ENCODE results near the gene ANKRD13B. TPM values are rescaled to one million over a fixed set of nuclear protein-coding genes. Genes with fewer than 3 reads are reported as not detected.

Gene ANKRD13B
- total RNA-seq, 1 donor from 2014 or later = 45.8 TPM

- intact Hi-C loops (cut with micrococcal nuclease) = loop anchor here (1.0 to 2.0 kb wide), 4 partner anchors 17 to 158 kb away; no protein-coding TSS in a partner anchor
- Mint-ChIP-seq H3K36me3 (ENCODE audit: low read depth) (peaks cover 5% of the 10 kb centered on the region), H3K4me1 (ENCODE audit: low read depth) (peaks cover 46% of the 10 kb centered on the region), H3K9me3 (no peaks in the 10 kb centered on the region), H3K4me3 (peak overlapping the region; percentile 69), H3K27ac (no peak overlapping the region), H3K27me3 (ENCODE audit: insufficient read depth) (peaks cover 4% of the 10 kb centered on the region)
- DNase-seq (ENCODE audit: low spot score) = no peak
Measured at GRCh38 chr17:29621751-29622194, 28.8 kb downstream of the ANKRD13B start.

GRCh38 chr17:29622337-29623282, 29.7 kb downstream of the ANKRD13B start, which contains the start of gene CORO6:
Gene CORO6 (minus strand): TSS chr17:29622912. CDS start chr17:29621421, 1,491 bp downstream.
- Mint-ChIP-seq H3K9me3 (no peaks in the 10 kb centered on the region), H3K36me3 (ENCODE audit: low read depth) (peaks cover 6% of the 10 kb centered on the region), H3K4me1 (ENCODE audit: low read depth) (peaks cover 41% of the 10 kb centered on the region), H3K27me3 (ENCODE audit: insufficient read depth) (no peaks in the 10 kb centered on the region), H3K27ac (peak within 1 kb of the TSS; percentile 81), H3K4me3 (peak within 1 kb of the TSS; percentile 80)
- intact Hi-C loops (cut with micrococcal nuclease) = loop anchor here (1.0 to 2.0 kb wide), 5 partner anchors 7 to 157 kb away; no protein-coding TSS in a partner anchor
- peak; percentile 56 for DNase-seq (ENCODE audit: low spot score)

- intact Hi-C loops (cut with micrococcal nuclease) = loop anchor here (1.0 to 2.0 kb wide), 3 partner anchors 8 to 84 kb away; no protein-coding TSS in a partner anchor
- H3K27ac Mint-ChIP-seq = peak overlapping the region; percentile 81
- H3K4me1 Mint-ChIP-seq (ENCODE audit: low read depth) = peaks cover 41% of the 10 kb centered on the region
- no peaks in the 10 kb centered on the region for H3K27me3 Mint-ChIP-seq (ENCODE audit: insufficient read depth)
- no peaks in the 10 kb centered on the region for H3K9me3 Mint-ChIP-seq
- H3K36me3 Mint-ChIP-seq (ENCODE audit: low read depth) = peaks cover 6% of the 10 kb centered on the region
- H3K4me3 Mint-ChIP-seq = peak overlapping the region; percentile 80
- no peak for DNase-seq (ENCODE audit: low spot score)
Measured at GRCh38 chr17:29623283-29623647, 30.3 kb downstream of the ANKRD13B start.

GRCh38 chr17:29624586-29624985, 31.7 kb downstream of the ANKRD13B start:
- Mint-ChIP-seq H3K36me3 (ENCODE audit: low read depth) (peaks cover 10% of the 10 kb centered on the region), H3K9me3 (no peaks in the 10 kb centered on the region), H3K27me3 (ENCODE audit: insufficient read depth) (no peaks in the 10 kb centered on the region), H3K4me1 (ENCODE audit: low read depth) (peaks cover 53% of the 10 kb centered on the region), H3K27ac (no peak overlapping the region), H3K4me3 (peak overlapping the region; percentile 32)
- intact Hi-C loops (cut with micrococcal nuclease) = no loop called here
- DNase-seq (ENCODE audit: low spot score) = no peak

- no peaks in the 10 kb centered on the region for H3K9me3 Mint-ChIP-seq
- intact Hi-C loops (cut with micrococcal nuclease) = no loop called here
- DNase-seq (ENCODE audit: low spot score) = no peak
- H3K4me1 Mint-ChIP-seq (ENCODE audit: low read depth) = peaks cover 59% of the 10 kb centered on the region
- H3K27ac Mint-ChIP-seq = peak overlapping the region; percentile 23
- H3K36me3 Mint-ChIP-seq (ENCODE audit: low read depth) = peaks cover 10% of the 10 kb centered on the region
- no peak overlapping the region for H3K4me3 Mint-ChIP-seq
- H3K27me3 Mint-ChIP-seq (ENCODE audit: insufficient read depth) = no peaks in the 10 kb centered on the region
Measured at GRCh38 chr17:29625037-29625750, 32.3 kb downstream of the ANKRD13B start.

GRCh38 chr17:29627951-29628350, 35.0 kb downstream of the ANKRD13B start:
- Mint-ChIP-seq H3K27me3 (ENCODE audit: insufficient read depth) (no peaks in the 10 kb centered on the region), H3K4me3 (no peak overlapping the region), H3K27ac (no peak overlapping the region), H3K4me1 (ENCODE audit: low read depth) (peaks cover 52% of the 10 kb centered on the region), H3K36me3 (ENCODE audit: low read depth) (peaks cover 23% of the 10 kb centered on the region), H3K9me3 (no peaks in the 10 kb centered on the region)
- no peak for DNase-seq (ENCODE audit: low spot score)
- intact Hi-C loops (cut with micrococcal nuclease) = no loop called here

- intact Hi-C loops (cut with micrococcal nuclease) = no loop called here
- H3K27ac Mint-ChIP-seq = no peak overlapping the region
- H3K4me1 Mint-ChIP-seq (ENCODE audit: low read depth) = peaks cover 45% of the 10 kb centered on the region
- no peaks in the 10 kb centered on the region for H3K9me3 Mint-ChIP-seq
- H3K27me3 Mint-ChIP-seq (ENCODE audit: insufficient read depth) = no peaks in the 10 kb centered on the region
- peaks cover 26% of the 10 kb centered on the region for H3K36me3 Mint-ChIP-seq (ENCODE audit: low read depth)
- no peak for DNase-seq (ENCODE audit: low spot score)
- no peak overlapping the region for H3K4me3 Mint-ChIP-seq
Measured at GRCh38 chr17:29628644-29629043, 35.7 kb downstream of the ANKRD13B start.

- Mint-ChIP-seq H3K27me3 (ENCODE audit: insufficient read depth) (no peaks in the 10 kb centered on the region), H3K36me3 (ENCODE audit: low read depth) (peaks cover 30% of the 10 kb centered on the region), H3K27ac (no peak overlapping the region), H3K9me3 (no peaks in the 10 kb centered on the region), H3K4me1 (ENCODE audit: low read depth) (peaks cover 38% of the 10 kb centered on the region), H3K4me3 (no peak overlapping the region)
- intact Hi-C loops (cut with micrococcal nuclease) = loop anchor here (10.0 kb wide), 1 partner anchor 465 kb away; no protein-coding TSS in a partner anchor
- no peak for DNase-seq (ENCODE audit: low spot score)
Measured at GRCh38 chr17:29629839-29630238, 36.9 kb downstream of the ANKRD13B start.

- Mint-ChIP-seq H3K9me3 (no peaks in the 10 kb centered on the region), H3K27ac (peak overlapping the region; percentile 24), H3K4me1 (ENCODE audit: low read depth) (peaks cover 30% of the 10 kb centered on the region), H3K4me3 (no peak overlapping the region), H3K36me3 (ENCODE audit: low read depth) (peaks cover 28% of the 10 kb centered on the region), H3K27me3 (ENCODE audit: insufficient read depth) (no peaks in the 10 kb centered on the region)
- DNase-seq (ENCODE audit: low spot score) = no peak
- intact Hi-C loops (cut with micrococcal nuclease) = loop anchor here (10.0 kb wide), 1 partner anchor 464 kb away; no protein-coding TSS in a partner anchor
Measured at GRCh38 chr17:29630630-29631193, 37.8 kb downstream of the ANKRD13B start.

- Mint-ChIP-seq H3K9me3 (no peaks in the 10 kb centered on the region), H3K4me1 (ENCODE audit: low read depth) (peaks cover 23% of the 10 kb centered on the region), H3K27ac (peak overlapping the region; percentile 24), H3K4me3 (no peak overlapping the region), H3K27me3 (ENCODE audit: insufficient read depth) (no peaks in the 10 kb centered on the region), H3K36me3 (ENCODE audit: low read depth) (peaks cover 30% of the 10 kb centered on the region)
- DNase-seq (ENCODE audit: low spot score) = no peak
- intact Hi-C loops (cut with micrococcal nuclease) = loop anchor here (10.0 kb wide), 1 partner anchor 461 kb away; no protein-coding TSS in a partner anchor
Measured at GRCh38 chr17:29633886-29634285, 41.0 kb downstream of the ANKRD13B start.

- Mint-ChIP-seq H3K9me3 (no peaks in the 10 kb centered on the region), H3K4me3 (no peak overlapping the region), H3K27me3 (ENCODE audit: insufficient read depth) (no peaks in the 10 kb centered on the region), H3K36me3 (ENCODE audit: low read depth) (peaks cover 15% of the 10 kb centered on the region), H3K27ac (peak overlapping the region; percentile 36), H3K4me1 (ENCODE audit: low read depth) (peaks cover 27% of the 10 kb centered on the region)
- DNase-seq (ENCODE audit: low spot score) = no peak
- intact Hi-C loops (cut with micrococcal nuclease) = no loop called here
Measured at GRCh38 chr17:29640413-29640812, 47.5 kb downstream of the ANKRD13B start.

- Mint-ChIP-seq H3K4me3 (no peak overlapping the region), H3K36me3 (ENCODE audit: low read depth) (peaks cover 14% of the 10 kb centered on the region), H3K9me3 (no peaks in the 10 kb centered on the region), H3K4me1 (ENCODE audit: low read depth) (peaks cover 32% of the 10 kb centered on the region), H3K27ac (no peak overlapping the region), H3K27me3 (ENCODE audit: insufficient read depth) (no peaks in the 10 kb centered on the region)
- no peak for DNase-seq (ENCODE audit: low spot score)
- intact Hi-C loops (cut with micrococcal nuclease) = no loop called here
Measured at GRCh38 chr17:29640981-29641642, 48.2 kb downstream of the ANKRD13B start.
